Panc1 (cell line): ENCODE results near the gene PDCD10. TPM values are rescaled to one million over a fixed set of nuclear protein-coding genes. Genes with fewer than 3 reads are reported as not detected.

Source experiments
- ATAC-seq: fragments of 200-7000 bp; cut with Tn5 transposase; 2 replicates; pipeline ENCODE4 v1.9.1; 2020; ENCODE audit warnings: mild to moderate bottlenecking, moderate library complexity
- BruUV-seq: library from RNA; stranded (reverse); fragments of 400-500 nt; replicated peaks from 2 replicates; lab custom pipeline; 2021; lab: Mats Ljungman, UMichigan
- CTCF ChIA-PET: fragments of 300-600 bp; sonication (Branson Sonifier 250); formaldehyde crosslinking; loops from one replicate; lab custom pipeline; 2022; ENCODE audit warnings: antibody characterized with exemption; lab: Charles Lee
- POLR2A ChIA-PET: fragments of 300-600 bp; sonication (Branson Sonifier 250); formaldehyde crosslinking; loops from one replicate; lab custom pipeline; 2022; ENCODE audit warnings: antibody characterized with exemption; lab: Charles Lee
- DNase-seq: peaks from one replicate; pipeline ENCODE4 v3.0.0-alpha.2; 2010; ENCODE audit warnings: low read depth, low spot score
- H3K27ac ChIP-seq: 2 replicates; pipeline ENCODE4 v1.5.1; 2011; ENCODE audit warnings: mild to moderate bottlenecking, low read length, inconsistent platforms
- H3K27me3 ChIP-seq: fragments of 200-500 bp; sonication (Bioruptor generic); 2 replicates; pipeline ENCODE4 v1.6.0; 2014; ENCODE audit warnings: low read length, inconsistent platforms; ENCODE audit not compliant: control insufficient read depth, insufficient read depth
- H3K36me3 ChIP-seq: fragments of 200-500 bp; sonication (Bioruptor generic); 2 replicates; pipeline ENCODE4 v1.5.1; 2014; ENCODE audit warnings: inconsistent platforms, mild to moderate bottlenecking, low read length, moderate library complexity; ENCODE audit not compliant: control insufficient read depth, insufficient read depth
- H3K4me1 ChIP-seq: 2 replicates; pipeline ENCODE4 v1.5.1; 2011; ENCODE audit warnings: inconsistent platforms, mild to moderate bottlenecking, low read length, moderate library complexity; ENCODE audit not compliant: control insufficient read depth, insufficient read depth
- H3K4me3 ChIP-seq, 2 experiments: 2 replicates each; pipeline ENCODE4 v1.5.1; 2011 to 2012; ENCODE audit warnings: low read depth in 2 of 2, low read length in 2 of 2, mild to moderate bottlenecking in 2 of 2, inconsistent platforms in 1 of 2, moderate library complexity in 1 of 2
- H3K9me3 ChIP-seq: fragments of 200-500 bp; sonication (Bioruptor generic); 2 replicates; pipeline ENCODE4 v1.5.1; 2014; ENCODE audit warnings: low read depth, mild to moderate bottlenecking, inconsistent platforms, low read length, moderate library complexity; ENCODE audit not compliant: control insufficient read depth, insufficient read depth
- CTCF ChIP-seq: fragments of 450-650 bp; IDR thresholded peaks from 2 replicates; pipeline ENCODE4 v1.5.1; 2017; ENCODE audit warnings: mild to moderate bottlenecking
- POLR2AphosphoS5 ChIP-seq: IDR thresholded peaks from 2 replicates; pipeline ENCODE4 v1.6.1; 2012; ENCODE audit warnings: mild to moderate bottlenecking, low read depth, low read length, moderate library complexity
- REST ChIP-seq, 2 experiments: IDR thresholded peaks; 2 replicates each; pipeline ENCODE4 v1.6.1; 2011 to 2012; ENCODE audit warnings: low read depth in 2 of 2, control low read depth in 1 of 2, low read length in 1 of 2, mild to moderate bottlenecking in 1 of 2, moderate library complexity in 1 of 2; ENCODE audit not compliant: insufficient read depth in 1 of 2
- SIN3A ChIP-seq: IDR thresholded peaks from 2 replicates; pipeline ENCODE4 v1.6.1; 2012; ENCODE audit warnings: low read depth, mild to moderate bottlenecking, low read length, moderate library complexity, borderline replicate concordance; ENCODE audit not compliant: insufficient read depth
- TCF7L2 ChIP-seq: IDR thresholded peaks from 2 replicates; pipeline ENCODE4 v1.6.1; 2011; ENCODE audit warnings: mild to moderate bottlenecking, low read depth, low read length, inconsistent platforms
- in situ Hi-C: cut with HindIII; loops from 2 replicates; pipeline ENCODE4 v1.10.0; 2016; ENCODE audit warnings: low sequenced_read_pairs, low pct_unique_long_range_greater_than_20kb
- intact Hi-C: fragments of 100-400 bp; cut with micrococcal nuclease; formaldehyde crosslinking; loops from one replicate; pipeline ENCODE4 v1.10.0; 2022; ENCODE audit not compliant: unreplicated experiment
- total RNA-seq: library from RNA; stranded (reverse); gene quantifications from one replicate; pipeline ENCODE4 v1.2.1, GENCODE V29; 2021; ENCODE audit not compliant: unreplicated experiment

PDCD10 gene
- total RNA-seq, 1 experiment from 2014 or later, result 83.5 TPM

- H3K4me3 ChIP-seq, result no peak overlapping the region
- in situ Hi-C loops (no loop called here), intact Hi-C loops (no loop called here)
- no peaks in the 10 kb centered on the region for H3K9me3 ChIP-seq
- no TSS peak for BruUV-seq
- CTCF ChIA-PET, result no interaction called here
- ATAC-seq, result no peak
- no peaks in the 10 kb centered on the region for H3K27me3 ChIP-seq
- H3K27ac ChIP-seq, result no peak overlapping the region
- peaks cover 22% of the 10 kb centered on the region for H3K36me3 ChIP-seq
- TF ChIP-seq SIN3A (no peak), CTCF (no peak), REST (IDR thresholded peaks at IDR 0.05; ENCODE audit: insufficient read depth in 1 of 2, low read depth in 2 of 2, low read length in 1 of 2) (no peak), TCF7L2 (no peak), POLR2AphosphoS5 (no peak)
- POLR2A ChIA-PET, result no interaction called here
- H3K4me1 ChIP-seq, result no peaks in the 10 kb centered on the region
- DNase-seq, result no peak
These were observed 28.9 kb downstream of the PDCD10 start for GRCh38 chr3:167705840-167706239.

GRCh38 chr3:167700926-167701325 lies 33.8 kb downstream of the PDCD10 start:
- H3K4me3 ChIP-seq, result no peak overlapping the region
- H3K9me3 ChIP-seq, result no peaks in the 10 kb centered on the region
- no peak for DNase-seq
- CTCF ChIA-PET, result no interaction called here
- BruUV-seq, result no TSS peak
- in situ Hi-C loops, result no loop called here
- H3K4me1 ChIP-seq, result no peaks in the 10 kb centered on the region
- TF ChIP-seq POLR2AphosphoS5 (no peak), REST (IDR thresholded peaks at IDR 0.05; ENCODE audit: insufficient read depth in 1 of 2, low read depth in 2 of 2, low read length in 1 of 2) (no peak), TCF7L2 (no peak), SIN3A (no peak), CTCF (no peak)
- intact Hi-C loops, result no loop called here
- no peak for ATAC-seq
- H3K36me3 ChIP-seq, result peaks cover 25% of the 10 kb centered on the region
- no peak overlapping the region for H3K27ac ChIP-seq
- no peaks in the 10 kb centered on the region for H3K27me3 ChIP-seq
- POLR2A ChIA-PET, result no interaction called here
